HT-29 (cell line): ENCODE results near the gene ZNF345. TPM values are rescaled to one million over a fixed set of nuclear protein-coding genes. Genes with fewer than 3 reads are reported as not detected.

ENCODE experiments used
- DNase-seq: peaks from one replicate; pipeline ENCODE4 v3.0.0-alpha.2; 2015; ENCODE audit warnings: low spot score
- small RNA-seq: library from RNA; depleted of rRNA; stranded (forward); fragments of <200 nt; gene quantifications from one replicate; pipeline ENCODE3, GENCODE V24; 2014
- total RNA-seq: library from RNA; depleted of rRNA; stranded (reverse); fragments of >200 nt; shearing (Covaris generic); gene quantifications from 2 replicates; pipeline ENCODE4 v1.2.3, GENCODE V29; 2014; rRNA removed

The ZNF345 gene
- total RNA-seq, 1 experiment from 2014 or later: not detected

GRCh38 chr19:36916991-36917390 lies 66.3 kb downstream of the ZNF345 start:
- no peak for DNase-seq

GRCh38 chr19:36918090-36918489 lies 67.4 kb downstream of the ZNF345 start:
- DNase-seq: no peak

Small RNA genes within 50 kb of the gene (small RNA-seq; reads per million reads assigned to genes)
- gene RF00019: not detected

Other genes with a start within 250 kb of the ZNF345 start
- gene ZNF382, start 245.6 kb upstream of the ZNF345 start, total RNA-seq: not detected in 2 replicates
- gene ZNF461, start 184.0 kb upstream of the ZNF345 start, total RNA-seq: not detected in 2 replicates
- 0.41 and 0.86 TPM in 2 replicates for gene ZNF567, start 163.3 kb upstream of the ZNF345 start, total RNA-seq
- gene ZNF850, start 78.1 kb upstream of the ZNF345 start, total RNA-seq: 0.34 and 0.69 TPM in 2 replicates
- gene ZNF790, start 12.5 kb upstream of the ZNF345 start, total RNA-seq: 0.37 TPM in 1 of 2 replicates, not detected in the other
- gene ZNF829, start 65.4 kb downstream of the ZNF345 start, total RNA-seq: not detected in 2 replicates
- gene ZNF568, start 65.5 kb downstream of the ZNF345 start, total RNA-seq: not detected in 2 replicates
- gene ZNF420, start 227.6 kb downstream of the ZNF345 start, total RNA-seq: 0.18 TPM in 1 of 2 replicates, not detected in the other